T-helper 2 cell treated with Interferon-gamma antibody and Interleukin-4, amounts not matched to agents 100 ng/mL and 5 ng/mL, for 36 hours (primary cell): ENCODE measurements around the gene SLC29A3. TPM values are rescaled to one million over a fixed set of nuclear protein-coding genes. Genes with fewer than 3 reads are reported as not detected.

Experiments
- intact Hi-C: fragments of 100-400 bp; cut with micrococcal nuclease; formaldehyde crosslinking; loops from one replicate; pipeline ENCODE4 v1.15.1; 2023
- total RNA-seq: library from RNA; stranded (reverse); gene quantifications from 2 replicates; pipeline ENCODE4 v1.2.3, GENCODE V29; 2022

The SLC29A3 gene
- total RNA-seq, 1 donor from 2014 or later: 4.3 TPM

DNA sequence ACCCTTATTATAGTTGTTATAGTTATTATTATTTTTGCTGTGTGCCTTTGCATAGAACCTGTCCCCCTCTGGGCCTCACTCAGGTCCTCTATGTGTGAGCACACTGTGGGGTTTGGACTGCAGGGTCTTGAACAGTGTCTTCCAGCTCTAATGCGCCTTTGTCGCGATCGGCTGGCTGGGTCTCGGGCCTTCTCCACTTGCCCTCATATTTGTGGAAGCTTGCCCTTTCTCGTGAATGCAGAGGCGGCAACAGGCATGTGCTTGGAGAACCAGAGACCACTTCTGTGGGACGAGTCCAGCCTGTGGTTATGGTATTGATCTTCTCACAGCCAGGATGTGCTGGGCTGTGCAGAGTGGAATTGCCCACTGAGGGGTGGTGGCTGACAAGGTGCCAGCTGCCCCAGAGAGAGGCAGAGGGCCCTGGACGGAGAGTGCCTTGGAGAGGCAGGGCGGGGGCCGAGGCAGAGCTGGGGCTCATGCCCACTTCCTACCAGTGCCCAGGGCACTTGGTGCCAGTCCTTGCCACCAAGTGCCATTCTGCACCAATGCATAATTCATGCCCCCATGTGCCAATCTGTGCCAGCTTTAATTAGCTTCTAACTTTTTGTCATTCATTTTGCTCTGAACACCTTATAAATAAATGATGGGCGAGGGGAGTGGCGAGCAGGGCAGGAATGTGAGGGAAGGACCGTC, 70.9 kb downstream of the SLC29A3 start:
- intact Hi-C loops: no loop called here

DNA sequence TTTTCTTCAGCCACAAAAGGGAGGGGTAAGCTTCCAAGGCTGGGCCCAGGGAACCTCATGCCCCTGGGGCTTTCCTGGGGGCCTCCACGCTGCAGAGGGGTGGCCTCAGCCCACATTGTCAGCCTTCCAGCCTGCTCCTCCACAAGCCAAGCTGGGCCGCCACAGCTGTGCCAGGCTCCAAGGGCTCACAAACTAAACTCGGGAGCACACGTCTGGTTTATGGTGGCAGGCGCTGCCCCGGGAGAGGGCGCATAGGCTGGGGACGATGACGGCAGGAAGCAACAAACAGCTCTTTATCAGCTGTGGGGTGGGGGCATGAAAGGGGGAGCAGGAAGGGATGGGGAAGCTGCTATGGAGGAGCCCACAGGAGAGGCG, 71.4 kb downstream of the SLC29A3 start:
- intact Hi-C loops: no loop called here

DNA sequence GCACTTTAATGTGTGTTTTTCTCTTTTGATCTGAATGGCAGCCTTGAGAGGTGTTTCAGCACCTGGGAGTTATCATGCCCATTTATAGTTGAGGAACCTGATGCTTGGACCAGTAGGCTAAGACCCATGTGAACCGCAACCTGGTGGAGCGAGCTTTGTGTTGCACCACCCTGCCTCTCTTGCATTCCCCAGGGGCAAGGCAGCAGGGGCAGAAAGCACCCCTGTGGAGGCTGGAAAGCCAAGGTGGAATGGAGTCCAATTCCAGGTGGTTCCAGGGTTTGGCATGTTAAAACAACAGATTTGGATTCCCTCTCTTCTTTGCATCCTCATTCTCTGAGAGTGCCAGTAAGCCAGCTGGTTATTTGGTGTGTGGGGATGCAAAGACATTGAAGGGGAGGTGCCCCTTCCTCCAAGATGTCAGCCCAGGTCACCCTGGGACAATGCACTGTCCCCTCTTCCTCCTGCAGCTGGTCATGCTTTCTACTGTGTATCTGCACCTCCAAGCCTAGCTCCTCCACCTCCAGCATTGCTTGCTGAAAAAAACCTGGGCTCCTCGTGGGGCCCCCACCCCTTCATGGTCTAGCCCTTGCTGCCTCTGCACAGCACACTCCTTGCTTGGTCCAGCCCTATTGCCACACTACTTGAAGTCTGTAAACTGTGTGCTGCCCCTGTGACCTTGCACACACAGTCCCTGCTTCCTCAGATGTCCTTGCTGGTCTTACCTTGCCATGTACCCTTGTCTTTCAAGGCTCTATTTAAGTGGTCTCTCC, 72.0 kb downstream of the SLC29A3 start:
- intact Hi-C loops: no loop called here

DNA sequence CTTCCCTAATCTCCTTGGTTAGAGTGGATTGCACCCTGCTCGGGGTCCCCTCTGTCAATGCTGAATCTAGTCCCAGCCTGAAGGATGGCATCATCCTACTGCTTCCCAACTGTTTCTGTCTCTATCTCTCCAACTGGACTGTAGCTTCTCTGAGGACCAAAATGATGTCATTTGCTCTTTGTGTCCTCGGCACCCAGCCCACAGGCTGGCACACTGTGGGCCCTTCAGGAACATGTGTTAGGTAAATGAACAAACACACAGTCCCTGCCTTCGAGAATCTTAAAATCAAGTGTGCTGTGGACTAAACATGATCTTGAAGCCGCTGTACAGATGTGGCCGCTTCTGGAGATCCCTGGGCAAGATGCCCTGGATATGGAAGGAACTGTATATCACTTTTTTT, 72.6 kb downstream of the SLC29A3 start:
- intact Hi-C loops: no loop called here

DNA sequence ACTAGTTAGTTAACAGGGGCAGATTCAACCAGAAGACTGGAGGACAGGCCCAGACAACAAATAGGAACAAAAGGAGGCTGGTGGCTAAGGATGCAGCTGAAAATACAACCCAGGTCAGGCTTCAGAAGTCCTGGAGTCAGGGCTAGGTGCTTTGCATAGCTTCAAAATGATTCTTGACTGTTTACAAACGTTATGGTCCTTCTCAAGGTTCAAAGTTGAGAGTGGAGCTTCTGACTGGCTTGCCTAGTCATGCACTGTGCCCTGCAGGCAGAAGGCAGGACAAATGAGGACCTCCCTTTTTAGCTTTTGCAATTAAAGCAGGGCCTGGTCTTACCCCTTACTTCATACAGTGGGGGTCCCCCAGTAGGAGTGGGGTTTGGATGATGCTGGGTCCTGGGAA, 73.2 kb downstream of the SLC29A3 start:
- intact Hi-C loops: no loop called here

DNA sequence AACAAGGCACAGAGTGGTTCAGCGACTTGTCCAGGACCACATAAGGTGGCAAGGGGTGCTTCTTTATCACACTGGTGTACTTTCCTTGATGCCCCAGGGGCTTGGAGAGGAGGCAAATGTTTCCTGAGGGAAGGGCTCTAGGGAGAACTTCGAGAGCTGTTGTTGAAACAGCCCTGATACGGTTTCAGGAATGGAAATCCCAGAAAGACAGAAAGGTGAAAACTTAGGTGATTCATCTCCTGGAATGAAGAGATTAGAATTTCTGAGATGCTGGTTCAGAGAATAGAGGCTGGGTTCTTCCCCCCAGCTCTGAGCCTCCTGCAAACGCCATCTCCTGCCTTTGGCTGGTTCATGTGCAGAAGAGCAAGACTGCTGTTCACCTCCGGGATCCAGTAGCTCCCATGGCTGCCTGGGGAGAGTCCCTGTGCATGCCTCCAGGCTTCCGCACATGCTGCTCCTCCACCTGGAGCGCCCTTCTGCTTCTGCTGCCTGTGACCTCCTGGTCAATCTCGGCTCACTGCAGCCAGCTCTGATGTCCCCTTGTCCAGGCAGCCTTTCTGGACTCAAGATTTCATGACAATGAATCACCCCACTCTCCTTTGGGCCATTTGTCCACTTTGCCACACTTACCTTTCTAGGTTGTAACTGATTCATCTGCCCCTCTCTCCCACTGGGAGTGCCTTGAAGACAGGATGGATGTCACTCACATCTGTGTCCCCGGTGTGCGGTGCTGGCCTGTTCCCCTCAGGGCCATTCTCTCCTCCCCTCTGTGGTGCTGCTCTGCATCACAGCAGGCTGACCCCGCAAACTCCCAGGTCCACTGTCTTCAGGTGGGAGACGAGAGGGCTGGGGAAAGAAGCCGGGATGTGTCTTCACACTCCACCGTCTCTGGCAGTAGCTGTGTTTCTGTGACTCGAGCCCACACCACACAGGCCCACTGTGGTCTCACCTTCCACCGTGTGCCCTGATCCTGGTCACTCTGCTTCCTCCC, 74.0 kb downstream of the SLC29A3 start:
- intact Hi-C loops: no loop called here

DNA sequence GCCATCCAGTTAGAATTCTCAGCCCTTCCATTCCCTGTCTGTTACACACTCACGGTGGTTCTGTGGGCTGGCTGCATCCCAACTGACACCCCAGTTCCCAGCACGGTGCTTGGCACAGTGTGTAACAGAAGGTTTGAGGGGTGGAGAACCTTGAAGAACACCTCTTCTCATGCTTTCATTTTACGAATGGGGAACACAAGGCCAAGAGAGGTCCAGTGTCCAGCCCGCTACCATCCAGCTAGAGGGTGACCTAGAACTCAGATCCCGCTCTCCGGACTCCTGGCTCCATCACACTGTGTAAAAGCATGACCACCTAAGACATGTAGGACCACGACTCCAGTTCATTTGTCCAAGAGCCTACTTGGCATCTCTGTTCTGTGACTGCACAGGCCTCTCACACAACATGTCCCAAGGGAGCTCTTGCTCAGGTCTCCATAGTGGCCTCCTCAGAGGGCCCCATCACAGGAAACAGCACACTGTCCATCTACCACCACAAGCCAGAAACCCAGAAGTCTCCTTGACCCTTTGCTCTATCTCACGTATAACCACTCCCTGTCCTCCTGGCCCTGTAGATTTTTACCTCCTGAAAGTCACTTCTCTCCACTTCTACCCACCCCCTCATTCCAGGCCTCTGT, 74.9 kb downstream of the SLC29A3 start:
- intact Hi-C loops: no loop called here

DNA sequence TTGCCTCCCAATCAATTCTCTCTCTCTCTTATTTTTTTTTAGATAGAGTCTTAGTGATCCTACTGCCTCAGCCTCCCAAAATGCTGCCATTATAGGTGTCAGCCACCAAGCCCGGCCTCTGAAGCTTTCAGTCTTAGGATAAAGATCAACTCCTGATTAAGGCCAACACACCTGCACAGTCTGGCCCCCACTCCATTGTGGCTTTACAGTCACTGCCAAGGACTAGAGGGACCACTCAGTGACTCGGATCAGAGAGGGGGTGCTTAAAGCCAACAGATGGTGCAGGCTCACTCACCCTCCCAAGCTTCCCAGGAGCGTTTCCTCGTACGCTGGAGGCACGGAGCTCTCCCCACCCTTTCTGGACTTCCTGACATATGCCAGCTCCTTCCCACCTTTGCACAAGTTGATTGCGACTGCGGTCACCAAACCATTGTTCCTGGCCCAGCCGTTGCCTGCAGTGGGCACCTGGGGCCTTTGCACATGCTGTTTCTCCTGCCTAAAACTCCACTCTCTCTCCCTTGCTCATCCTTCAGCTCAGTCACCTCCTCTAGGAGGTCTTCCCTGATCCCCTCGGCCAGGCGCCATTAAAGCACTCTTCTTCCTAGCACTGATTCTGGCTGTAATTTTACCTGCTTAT, 76.0 kb downstream of the SLC29A3 start:
- intact Hi-C loops: no loop called here

DNA sequence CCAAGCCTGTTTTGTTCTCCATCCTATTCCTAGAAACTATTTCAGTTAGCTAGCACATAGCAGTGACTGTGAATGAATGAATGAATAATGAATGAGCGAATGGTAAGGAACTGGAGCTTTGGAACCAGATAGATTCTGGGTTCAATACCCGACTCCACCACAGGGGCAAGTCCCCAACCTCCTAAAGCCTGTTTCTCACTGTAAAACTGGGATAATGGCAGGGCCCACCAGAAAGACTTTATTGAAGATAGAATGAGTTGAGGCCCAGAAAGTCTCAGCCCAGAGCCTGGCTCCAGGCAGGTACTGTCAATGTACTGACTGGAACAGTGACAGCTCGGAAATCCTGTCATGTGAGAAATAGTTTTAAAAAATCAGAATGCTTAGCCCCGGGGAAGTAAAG, 76.6 kb downstream of the SLC29A3 start:
- intact Hi-C loops: no loop called here

DNA sequence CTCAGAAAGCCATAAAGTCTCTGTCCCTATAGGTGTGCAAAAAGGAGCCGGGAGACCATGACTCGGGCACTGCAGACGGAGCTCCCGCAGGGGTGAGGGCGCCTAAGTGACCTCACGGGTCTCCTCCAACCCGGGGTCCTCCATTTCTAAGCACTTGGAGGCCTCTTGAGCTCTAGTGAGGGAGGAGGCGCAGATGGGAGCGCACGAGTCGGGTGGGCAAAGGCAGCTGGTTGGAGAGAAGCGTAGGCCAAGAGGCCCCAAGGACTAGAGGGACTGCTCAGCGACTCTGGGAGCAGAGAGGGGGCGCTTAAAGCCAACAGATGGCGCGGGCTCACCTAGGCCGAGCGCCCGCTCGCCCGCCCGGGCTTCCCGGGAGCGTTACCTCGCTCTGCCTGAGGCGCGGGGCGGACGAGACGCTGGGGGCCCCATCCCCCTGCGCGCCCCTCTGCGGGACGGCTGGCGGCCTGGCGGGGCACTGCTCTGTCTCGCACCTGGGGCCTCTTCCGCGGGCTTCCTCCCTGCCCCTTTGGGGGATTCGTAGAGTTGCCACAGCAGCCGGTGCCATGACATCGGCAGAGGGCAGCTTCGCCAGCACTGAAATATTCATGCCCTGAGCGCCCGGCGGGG, 77.1 kb downstream of the SLC29A3 start:
- intact Hi-C loops: no loop called here

DNA sequence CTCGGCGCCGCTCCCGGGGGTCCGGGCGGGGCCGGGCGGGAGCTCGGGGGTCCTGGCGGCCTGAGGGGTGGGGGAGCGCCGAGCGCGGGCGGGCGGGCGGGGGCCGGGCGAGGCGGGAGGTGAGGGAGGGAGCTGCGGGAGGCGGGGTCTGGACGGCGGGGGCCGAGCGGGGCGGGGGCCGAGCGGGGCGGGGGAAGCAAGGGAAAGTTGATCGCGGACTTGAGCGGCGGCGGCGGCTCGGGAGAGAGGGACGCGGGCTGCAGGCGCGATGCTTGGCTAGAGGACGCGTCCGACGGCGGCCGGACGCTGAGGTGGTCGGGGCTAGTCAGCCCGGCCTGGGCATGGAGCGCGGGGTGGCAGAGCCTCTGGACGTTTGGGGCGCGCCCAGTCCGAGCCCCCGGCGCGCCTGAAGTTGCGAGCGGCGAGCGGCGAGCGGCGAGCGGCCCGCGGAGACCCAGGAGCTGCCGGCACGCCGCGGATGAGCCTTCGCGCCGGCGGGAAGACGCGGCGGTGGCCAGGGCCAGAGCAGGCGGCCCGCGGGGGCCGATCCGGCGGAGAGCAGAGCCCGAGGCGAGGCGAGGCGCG, 77.7 kb downstream of the SLC29A3 start, which contains the start of gene CDH23:
Gene CDH23 (plus strand): TSS at position 210 of the 585 bp plus-strand sequence. CDS start 42,912 bp downstream, outside the sequence.
- intact Hi-C loops: no loop called here

DNA sequence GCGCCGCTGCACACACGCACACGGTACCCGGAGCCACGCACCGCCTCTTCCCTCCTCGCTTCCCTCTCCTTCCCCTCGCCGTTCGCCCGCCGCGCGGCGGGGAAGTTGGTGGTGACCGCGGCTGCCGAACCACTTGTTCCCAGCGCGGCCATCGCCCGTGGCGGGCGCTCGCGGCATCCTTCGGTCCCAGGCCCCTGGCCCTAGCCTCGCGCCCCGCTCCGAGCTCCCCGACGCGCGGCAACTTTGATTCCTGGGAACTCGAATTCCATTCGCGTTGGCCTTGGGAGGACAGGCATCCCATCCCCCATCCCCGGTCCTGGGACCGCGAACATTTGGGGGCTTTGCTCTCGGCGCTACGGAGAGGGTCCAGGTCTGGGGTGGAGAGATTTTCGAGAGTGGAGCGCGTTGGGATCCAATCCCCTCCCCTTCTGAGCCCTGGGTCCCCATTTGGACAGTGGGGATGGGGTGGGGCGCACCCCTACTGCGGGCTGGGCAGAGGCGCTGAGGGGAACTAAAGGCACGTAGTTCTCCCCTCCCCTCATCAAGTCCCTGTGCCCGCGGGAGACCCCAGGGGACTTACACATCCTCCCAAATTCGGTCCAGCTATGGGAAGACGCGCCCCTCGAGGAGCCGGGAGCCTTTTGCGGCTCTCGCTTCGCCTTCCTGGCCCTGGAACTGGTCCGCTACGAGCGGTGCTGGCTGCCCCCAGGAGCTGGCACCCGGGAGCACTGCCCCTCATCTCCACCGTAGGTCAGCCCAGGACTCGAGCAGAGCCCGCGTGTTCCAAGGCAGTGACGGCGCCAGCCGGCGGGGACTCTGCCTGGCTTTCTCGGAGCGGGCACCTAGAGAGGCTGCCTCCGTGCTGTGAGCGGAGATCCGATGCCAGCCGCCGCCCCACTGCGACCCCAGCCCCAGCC, 78.5 kb downstream of the SLC29A3 start:
- intact Hi-C loops: no loop called here

DNA sequence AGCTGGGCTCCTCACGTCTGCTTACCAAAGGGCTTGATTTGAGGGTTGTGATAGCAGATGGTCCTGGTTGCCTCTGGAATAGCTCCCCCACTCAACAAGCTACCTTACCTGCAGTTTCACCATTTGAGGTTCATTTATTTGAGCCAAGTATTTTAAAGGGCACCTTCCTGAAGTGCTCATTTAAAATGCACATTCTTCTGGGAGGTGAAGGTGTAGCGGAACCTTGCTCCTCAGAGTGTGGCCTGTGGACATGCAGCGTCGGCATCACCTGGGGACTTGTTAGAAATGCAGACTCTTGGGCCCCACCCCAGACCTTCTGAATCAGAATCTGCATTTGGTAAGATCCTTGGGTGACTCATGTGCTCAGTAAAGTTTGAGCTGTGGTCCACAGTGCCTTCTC, 79.9 kb downstream of the SLC29A3 start:
- intact Hi-C loops: no loop called here

DNA sequence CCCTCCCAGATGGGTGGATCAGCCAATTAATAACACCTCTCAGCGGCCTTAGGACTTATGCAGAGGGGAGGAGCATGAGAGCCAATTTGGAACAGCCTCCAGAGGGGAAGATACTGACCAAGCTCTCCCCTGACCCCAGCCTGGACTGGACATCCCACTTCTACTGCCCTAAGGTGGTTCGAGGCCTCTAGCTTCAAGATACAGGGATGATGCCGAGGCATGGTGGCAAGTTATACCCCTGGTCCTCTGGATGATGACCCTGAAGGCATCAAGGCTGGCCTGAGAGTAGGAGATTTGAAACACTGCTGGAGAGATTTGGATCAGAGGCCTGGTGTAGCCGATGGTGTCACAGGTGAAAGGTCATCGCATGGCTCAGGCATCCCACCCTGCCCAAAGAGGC, 80.9 kb downstream of the SLC29A3 start:
- intact Hi-C loops: no loop called here

DNA sequence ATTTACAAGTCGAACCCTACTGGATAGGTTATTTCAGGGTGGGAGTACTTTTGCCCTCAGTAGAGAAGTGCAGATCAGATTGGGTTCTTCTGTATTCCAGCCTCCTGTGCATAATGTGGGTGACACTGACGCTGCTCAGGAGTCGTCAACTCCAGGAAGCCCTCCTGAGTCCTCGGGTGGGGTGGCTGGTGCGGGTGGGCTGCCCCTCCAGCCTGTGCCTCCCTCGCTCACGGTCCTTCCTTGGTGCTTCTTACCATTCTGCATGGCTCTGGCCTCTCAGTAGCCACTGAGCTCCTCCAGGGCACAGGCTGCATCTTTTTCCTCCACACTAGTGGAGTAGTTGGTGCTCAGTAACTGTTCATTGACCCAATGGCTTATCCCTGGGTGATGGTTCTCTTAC, 82.0 kb downstream of the SLC29A3 start:
- intact Hi-C loops: no loop called here

DNA sequence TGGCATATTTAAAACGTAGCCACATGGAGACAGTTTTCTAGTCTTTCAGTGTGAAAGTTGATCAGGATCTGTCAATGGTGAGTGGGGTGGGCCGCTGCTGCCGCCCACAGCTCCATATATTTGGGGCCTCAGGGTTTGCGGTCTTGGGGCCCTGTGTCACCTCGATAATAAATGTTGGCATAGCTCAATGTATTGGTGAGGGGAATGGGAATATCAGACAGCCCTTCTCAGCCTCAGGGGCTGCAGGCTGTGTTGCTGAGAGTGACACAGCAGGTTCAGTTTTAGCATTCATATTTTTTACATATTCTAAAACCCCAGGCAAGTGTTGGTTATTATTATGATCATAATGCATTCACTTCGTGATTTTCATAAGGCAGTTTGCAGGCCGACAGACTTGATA, 82.9 kb downstream of the SLC29A3 start:
- intact Hi-C loops: no loop called here

DNA sequence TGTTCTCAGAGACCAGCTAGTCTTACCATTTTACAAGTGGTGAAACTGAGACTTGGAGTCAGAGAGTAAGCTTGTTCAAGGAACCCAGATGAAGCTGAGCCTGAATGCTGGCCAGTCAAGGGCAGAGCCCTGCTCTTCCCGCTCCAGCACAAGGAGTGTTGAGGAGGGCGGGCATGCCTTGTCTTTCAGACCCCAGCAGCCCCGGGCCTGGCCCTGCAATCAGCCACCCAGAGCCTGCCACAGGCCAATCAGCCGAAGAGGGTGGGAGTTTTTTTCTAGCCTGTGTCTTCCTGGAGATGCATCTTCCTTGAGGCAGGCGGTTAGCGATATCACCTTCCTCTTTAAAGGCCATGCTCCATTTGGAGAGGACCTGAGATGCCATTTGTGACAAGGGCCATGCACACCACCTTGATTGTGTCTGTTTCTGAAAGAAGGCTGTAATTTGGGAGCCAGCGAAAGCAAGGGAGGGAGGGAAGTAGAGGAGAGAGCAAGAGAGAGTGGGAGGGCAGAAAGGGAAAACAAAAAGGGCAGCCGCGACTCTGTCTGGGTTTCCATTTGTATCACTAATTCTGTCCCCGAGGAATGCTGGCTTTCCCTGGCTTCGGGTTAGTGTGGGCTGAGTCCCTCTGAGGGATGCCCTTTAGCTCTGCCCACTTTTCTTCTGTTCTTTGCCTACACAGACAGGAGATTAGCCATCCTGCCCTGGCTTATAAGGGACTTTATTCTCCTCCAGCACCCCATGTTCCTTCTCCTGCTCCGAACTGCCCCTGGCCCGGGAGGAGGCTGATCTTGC, 85.6 kb downstream of the SLC29A3 start:
- intact Hi-C loops: no loop called here

DNA sequence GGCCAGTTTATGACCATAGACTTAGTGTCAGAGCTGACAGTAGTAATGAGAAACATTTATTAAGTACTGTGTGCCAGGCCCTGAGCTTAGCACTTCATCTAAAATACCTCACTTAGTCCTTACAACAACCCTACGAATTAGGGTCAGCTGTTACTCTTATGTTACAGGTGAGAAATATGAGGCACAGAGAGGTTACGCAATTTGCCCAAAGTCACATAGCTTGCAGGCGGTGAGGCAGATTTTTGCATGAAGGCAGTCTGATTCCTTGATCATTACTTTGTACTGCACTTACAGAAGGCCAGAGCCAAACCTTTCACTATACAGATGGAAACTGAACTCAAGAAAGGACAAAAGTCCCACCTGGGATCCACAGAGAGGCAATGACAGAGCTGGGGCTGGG, 87.8 kb downstream of the SLC29A3 start:
- intact Hi-C loops: no loop called here
